ENCODE measurements around the gene PIH1D1. TPM values are rescaled to one million over a fixed set of nuclear protein-coding genes. Genes with fewer than 3 reads are reported as not detected.

The PIH1D1 gene
- total RNA-seq, 3 donors from 2014 or later, result 95.0 to 105 (median 105) TPM

DNA sequence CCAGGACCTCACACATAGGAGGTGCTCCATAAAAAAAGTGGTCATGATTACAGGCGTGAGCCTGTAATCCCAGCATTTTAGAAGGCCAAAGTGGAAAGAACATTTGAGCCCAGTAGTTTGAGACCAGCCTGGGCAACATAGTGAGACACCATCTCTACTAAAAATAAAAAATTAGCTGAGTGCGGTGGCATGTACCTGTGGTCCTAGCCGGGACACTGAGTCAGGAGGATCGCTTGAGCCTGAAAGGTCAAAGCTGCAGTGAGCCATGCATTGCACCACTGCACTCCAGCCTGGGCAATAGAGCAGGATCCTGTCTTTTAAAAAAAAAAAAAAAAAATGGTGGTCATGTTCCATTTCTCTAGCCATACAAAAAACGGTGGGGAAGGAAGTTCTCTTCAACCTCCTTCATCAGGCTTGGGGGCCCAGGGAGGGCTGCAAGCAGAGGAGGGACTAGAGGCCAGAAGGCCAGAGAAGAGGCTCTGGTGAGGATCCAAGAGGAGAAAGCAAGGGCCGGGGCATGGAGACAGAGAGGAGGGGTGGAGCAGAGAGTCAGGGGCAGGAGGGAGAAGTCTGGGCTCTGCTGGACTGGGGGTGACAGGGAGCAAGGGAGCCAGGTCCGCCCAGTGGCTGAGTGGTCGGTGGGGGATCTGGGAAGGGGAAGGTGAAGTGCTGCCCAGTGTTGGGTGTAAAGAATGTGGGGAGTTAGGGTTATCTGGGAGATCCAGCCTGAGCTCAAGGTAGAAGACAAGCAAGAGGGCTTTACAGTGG is 54.7 kb downstream of the PIH1D1 start:
- H3K4me1 Mint-ChIP-seq (ENCODE audit: low read depth), result peaks cover 19% of the 10 kb centered on the region
- no peak for ATAC-seq
- H3K27me3 Mint-ChIP-seq (ENCODE audit: low read depth), result peaks cover 2% of the 10 kb centered on the region
- no peak for DNase-seq
- H3K9me3 Mint-ChIP-seq, result no peaks in the 10 kb centered on the region
- no peak overlapping the region for H3K4me3 Mint-ChIP-seq
- H3K36me3 Mint-ChIP-seq (ENCODE audit: insufficient read depth), result no peaks in the 10 kb centered on the region

Other genes with a start within 250 kb of the PIH1D1 start
- gene SLC6A16, start 126.6 kb downstream of the PIH1D1 start, total RNA-seq, result under 1 TPM; 0.20 to 0.92 (median 0.29) TPM
- 100 to 1,000 TPM in 2 of 3 donors, 10 to 100 TPM in 1; 99.6 to 116 (median 106) TPM for gene CD37, start 116.4 kb downstream of the PIH1D1 start, total RNA-seq
- under 1 TPM in 2 of 3 donors, not detected in 1; 0.16 to 0.33 TPM for gene TEAD2, start 89.4 kb downstream of the PIH1D1 start, total RNA-seq
- not detected for gene DKKL1, start 87.9 kb downstream of the PIH1D1 start, total RNA-seq
- gene KASH5, start 63.6 kb downstream of the PIH1D1 start, total RNA-seq, result under 1 TPM; 0.24 to 0.48 (median 0.27) TPM
- gene PTH2, start 28.4 kb downstream of the PIH1D1 start, total RNA-seq, result not detected
- not detected for gene GFY, start 26.4 kb downstream of the PIH1D1 start, total RNA-seq
- gene SLC17A7, start 10.3 kb downstream of the PIH1D1 start, total RNA-seq, result under 1 TPM in 2 of 3 donors, not detected in 1; 0.08 to 0.13 TPM
- gene ALDH16A1, start 1.4 kb upstream of the PIH1D1 start, total RNA-seq, result 10 to 100 TPM; 35.4 to 42.9 (median 35.8) TPM
- gene FLT3LG, start 22.4 kb upstream of the PIH1D1 start, total RNA-seq, result 10 to 100 TPM; 52.3 to 64.8 (median 56.9) TPM
- gene RPL13A, start 35.8 kb upstream of the PIH1D1 start, total RNA-seq, result 1,000 to 10,000 TPM; 4,599 to 4,940 (median 4,852) TPM
- 1,000 to 10,000 TPM; 2,890 to 3,149 (median 2,904) TPM for gene RPS11, start 44.6 kb upstream of the PIH1D1 start, total RNA-seq
- 1 to 10 TPM; 5.8 to 9.5 (median 8.9) TPM for gene FCGRT, start 60.8 kb upstream of the PIH1D1 start, total RNA-seq
- gene RCN3, start 76.2 kb upstream of the PIH1D1 start, total RNA-seq, result 1 to 10 TPM; 2.4 to 4.0 (median 3.5) TPM
- gene NOSIP, start 128.7 kb upstream of the PIH1D1 start, total RNA-seq, result 10 to 100 TPM; 86.0 to 89.6 (median 87.0) TPM
- 1 to 10 TPM; 1.0 to 1.4 (median 1.3) TPM for gene PRRG2, start 129.5 kb upstream of the PIH1D1 start, total RNA-seq
- gene PRR12, start 139.4 kb upstream of the PIH1D1 start, total RNA-seq, result 10 to 100 TPM; 28.0 to 33.1 (median 28.7) TPM
- 1 to 10 TPM; 2.3 to 3.8 (median 3.5) TPM for gene RRAS, start 188.3 kb upstream of the PIH1D1 start, total RNA-seq
- 10 to 100 TPM; 81.7 to 82.9 (median 82.5) TPM for gene SCAF1, start 190.4 kb upstream of the PIH1D1 start, total RNA-seq
- 100 to 1,000 TPM; 140 to 160 (median 148) TPM for gene IRF3, start 214.0 kb upstream of the PIH1D1 start, total RNA-seq
- gene BCL2L12, start 214.1 kb upstream of the PIH1D1 start, total RNA-seq, result 10 to 100 TPM; 64.6 to 71.2 (median 71.1) TPM
- gene PRMT1, start 225.5 kb upstream of the PIH1D1 start, total RNA-seq, result 100 to 1,000 TPM; 692 to 815 (median 725) TPM
- gene ADM5, start 237.8 kb upstream of the PIH1D1 start, total RNA-seq, result 10 to 100 TPM; 16.3 to 20.8 (median 17.2) TPM
- gene CPT1C, start 239.3 kb upstream of the PIH1D1 start, total RNA-seq, result 1 to 10 TPM in 1 of 3 donors, under 1 TPM in 2; 0.60 to 1.2 (median 0.95) TPM